Measurements from ENCODE around the gene PTGER3.

Gene PTGER3

DNA sequence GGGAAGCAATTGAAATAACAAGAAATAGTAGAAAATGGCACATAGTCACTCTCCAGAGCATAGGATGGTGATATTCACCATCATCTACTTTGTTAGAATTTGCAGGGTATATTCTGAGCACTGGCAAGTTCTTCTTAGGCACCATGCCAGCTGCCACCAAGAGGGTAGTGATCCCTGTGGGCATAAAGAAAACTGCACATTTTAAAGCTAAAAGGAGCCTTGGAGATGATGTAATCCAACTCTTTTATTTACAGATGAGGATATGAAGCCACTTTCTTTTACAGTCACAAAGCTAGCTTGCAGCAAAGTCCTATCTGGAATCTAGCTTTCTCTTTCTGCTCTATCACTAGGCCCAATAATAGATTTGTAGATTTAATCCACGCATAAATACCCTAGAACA, 69.0 kb downstream of the PTGER3 start:
- no peak for DNase-seq (ENCODE audit: extremely low spot score)

DNA sequence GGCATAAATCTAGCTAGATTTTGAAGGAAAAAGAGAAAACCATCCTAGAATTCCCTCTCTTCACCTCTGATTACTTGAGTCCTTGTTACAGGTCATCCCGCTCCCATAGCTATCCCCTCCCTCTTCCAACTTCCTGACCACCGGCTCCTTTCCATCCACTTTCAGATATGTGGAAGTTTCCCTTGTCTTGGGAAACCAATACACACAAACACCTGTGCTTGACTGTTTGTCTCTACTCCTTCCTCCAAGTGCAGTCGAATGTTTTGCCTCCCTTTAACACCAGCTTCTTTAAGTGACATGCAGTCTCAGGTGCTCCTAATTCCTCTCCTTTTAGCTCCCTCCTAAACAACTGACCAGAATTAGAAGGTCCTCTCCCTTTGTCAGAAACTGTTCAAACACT, 70.0 kb downstream of the PTGER3 start:
- ChIA-PET CTCF (interaction anchor here (0.6 kb wide), 1 partner anchor 1036 kb away, joined by 3 read pairs; no protein-coding TSS in a partner anchor), POLR2A (no interaction called here)
- DNase-seq (ENCODE audit: extremely low spot score): no peak
- TF ChIP-seq TARDBP (IDR thresholded peaks at IDR 0.05): no peak
- TF ChIP-seq FOXM1 (IDR thresholded peaks at IDR 0.05; ENCODE audit: borderline replicate concordance): no peak
- TF ChIP-seq LEF1 (IDR thresholded peaks at IDR 0.05; ENCODE audit: borderline replicate concordance): no peak
- no peak for TF ChIP-seq HDGF (IDR thresholded peaks at IDR 0.05; ENCODE audit: borderline replicate concordance)
- TF ChIP-seq, protein P1, sequence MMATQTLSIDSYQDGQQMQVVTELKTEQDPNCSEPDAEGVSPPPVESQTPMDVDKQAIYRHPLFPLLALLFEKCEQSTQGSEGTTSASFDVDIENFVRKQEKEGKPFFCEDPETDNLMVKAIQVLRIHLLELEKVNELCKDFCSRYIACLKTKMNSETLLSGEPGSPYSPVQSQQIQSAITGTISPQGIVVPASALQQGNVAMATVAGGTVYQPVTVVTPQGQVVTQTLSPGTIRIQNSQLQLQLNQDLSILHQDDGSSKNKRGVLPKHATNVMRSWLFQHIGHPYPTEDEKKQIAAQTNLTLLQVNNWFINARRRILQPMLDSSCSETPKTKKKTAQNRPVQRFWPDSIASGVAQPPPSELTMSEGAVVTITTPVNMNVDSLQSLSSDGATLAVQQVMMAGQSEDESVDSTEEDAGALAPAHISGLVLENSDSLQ (IDR thresholded peaks at IDR 0.05): no peak
- TF ChIP-seq FOXK2 (IDR thresholded peaks at IDR 0.05): no peak
- TF ChIP-seq L3MBTL2 (conservative IDR thresholded peaks at IDR 0.05): no peak
- TF ChIP-seq SP1 (IDR thresholded peaks at IDR 0.05): no peak

More for the DNA sequence above, 69.0 kb downstream of the PTGER3 start:
- POLR2A ChIA-PET: no interaction called here
- no peak for TF ChIP-seq ELF4 (IDR thresholded peaks at IDR 0.05)
- TF ChIP-seq TARDBP (IDR thresholded peaks at IDR 0.05): no peak
- TF ChIP-seq, protein P1 (IDR thresholded peaks at IDR 0.05): no peak
- no peak for TF ChIP-seq SUZ12 (IDR thresholded peaks at IDR 0.05)
- no peak for TF ChIP-seq FOXA1 (IDR thresholded peaks at IDR 0.05)
- no peak for TF ChIP-seq SP1 (IDR thresholded peaks at IDR 0.05)
- TF ChIP-seq CTBP1 (IDR thresholded peaks at IDR 0.05; ENCODE audit: borderline replicate concordance): no peak
- TF ChIP-seq NFRKB (IDR thresholded peaks at IDR 0.05): no peak
- no peak for TF ChIP-seq BHLHE40 (IDR thresholded peaks at IDR 0.05; ENCODE audit: borderline replicate concordance)
- no peak for TF ChIP-seq L3MBTL2 (conservative IDR thresholded peaks at IDR 0.05)
- no peak for TF ChIP-seq ZNF384 (IDR thresholded peaks at IDR 0.05)
- TF ChIP-seq FOXM1 (IDR thresholded peaks at IDR 0.05; ENCODE audit: borderline replicate concordance): no peak
- TF ChIP-seq ARNT (IDR thresholded peaks at IDR 0.05): no peak
- TF ChIP-seq LEF1 (IDR thresholded peaks at IDR 0.05; ENCODE audit: borderline replicate concordance): no peak
- no peak for TF ChIP-seq FOXK2 (IDR thresholded peaks at IDR 0.05)
- no peak for TF ChIP-seq HDGF (IDR thresholded peaks at IDR 0.05; ENCODE audit: borderline replicate concordance)
- CTCF ChIA-PET: no interaction called here

DNA sequence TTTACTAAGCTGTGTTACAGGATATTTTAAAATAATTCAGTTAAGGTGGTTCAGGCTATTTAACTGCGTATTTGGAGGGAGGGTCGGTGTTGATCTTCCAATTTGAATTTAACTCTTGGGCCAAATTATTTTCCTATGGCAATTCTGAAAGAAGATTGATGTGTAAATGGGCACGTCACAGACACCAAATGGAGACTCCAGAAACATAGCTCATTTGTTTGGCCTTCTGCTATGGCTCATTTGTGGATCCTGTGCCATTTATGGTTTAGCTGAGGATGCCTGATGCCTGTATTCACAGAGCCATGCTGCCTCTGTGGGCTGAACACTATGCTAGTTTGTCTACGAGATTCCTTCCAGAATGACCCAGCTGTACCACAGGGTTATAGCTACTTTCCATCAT, 70.6 kb downstream of the PTGER3 start:
- DNase-seq (ENCODE audit: extremely low spot score): no peak
- POLR2A ChIA-PET: no interaction called here
- CTCF ChIA-PET: interaction anchor here (0.6 kb wide), 1 partner anchor 1037 kb away, joined by 3 read pairs; no protein-coding TSS in a partner anchor
- TF ChIP-seq BHLHE40 (IDR thresholded peaks at IDR 0.05; ENCODE audit: borderline replicate concordance): no peak
- no peak for TF ChIP-seq LEF1 (IDR thresholded peaks at IDR 0.05; ENCODE audit: borderline replicate concordance)
- no peak for TF ChIP-seq FOXA1 (IDR thresholded peaks at IDR 0.05)
- no peak for TF ChIP-seq NFRKB (IDR thresholded peaks at IDR 0.05)
- TF ChIP-seq FOXM1 (IDR thresholded peaks at IDR 0.05; ENCODE audit: borderline replicate concordance): no peak
- TF ChIP-seq FOXK2 (IDR thresholded peaks at IDR 0.05): no peak
- no peak for TF ChIP-seq SUZ12 (IDR thresholded peaks at IDR 0.05)
- no peak for TF ChIP-seq CTBP1 (IDR thresholded peaks at IDR 0.05; ENCODE audit: borderline replicate concordance)
- no peak for TF ChIP-seq ARNT (IDR thresholded peaks at IDR 0.05)
- no peak for TF ChIP-seq L3MBTL2 (conservative IDR thresholded peaks at IDR 0.05)
- TF ChIP-seq SP1 (IDR thresholded peaks at IDR 0.05): no peak
- TF ChIP-seq ZNF384 (IDR thresholded peaks at IDR 0.05): no peak
- TF ChIP-seq HDGF (IDR thresholded peaks at IDR 0.05; ENCODE audit: borderline replicate concordance): no peak
- TF ChIP-seq TARDBP (IDR thresholded peaks at IDR 0.05): no peak
- no peak for TF ChIP-seq ELF4 (IDR thresholded peaks at IDR 0.05)
- TF ChIP-seq, protein P1 (IDR thresholded peaks at IDR 0.05): no peak

DNA sequence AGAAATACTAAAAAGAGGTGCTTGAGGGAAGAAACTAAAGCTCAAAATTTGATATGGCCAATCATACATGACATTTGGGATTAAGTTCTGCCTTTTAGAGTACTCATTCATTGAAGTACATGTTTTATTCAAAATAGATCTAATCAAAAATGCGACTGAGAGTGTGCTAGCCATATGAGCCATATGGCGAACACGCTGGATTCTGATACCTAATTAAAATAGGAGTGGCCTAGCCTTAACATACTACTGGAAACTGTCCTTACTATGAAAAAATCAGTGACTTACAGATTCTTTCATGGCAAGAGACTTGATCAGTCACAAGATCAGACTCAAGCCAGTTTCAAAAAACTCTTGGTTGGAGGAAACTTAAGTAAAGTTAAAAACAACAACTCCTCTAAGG, 73.9 kb downstream of the PTGER3 start:
- CTCF ChIA-PET: interaction anchor here (0.6 to 0.7 kb wide), 2 partner anchors 13 to 517 kb away, joined by 3 read pairs; no protein-coding TSS in a partner anchor
- TF ChIP-seq, protein P1 (IDR thresholded peaks at IDR 0.05): no peak
- no peak for TF ChIP-seq HDGF (IDR thresholded peaks at IDR 0.05; ENCODE audit: borderline replicate concordance)
- no peak for TF ChIP-seq ARNT (IDR thresholded peaks at IDR 0.05)
- TF ChIP-seq BHLHE40 (IDR thresholded peaks at IDR 0.05; ENCODE audit: borderline replicate concordance): no peak
- TF ChIP-seq TARDBP (IDR thresholded peaks at IDR 0.05): no peak
- TF ChIP-seq LEF1 (IDR thresholded peaks at IDR 0.05; ENCODE audit: borderline replicate concordance): no peak
- no peak for TF ChIP-seq CTBP1 (IDR thresholded peaks at IDR 0.05; ENCODE audit: borderline replicate concordance)
- no peak for TF ChIP-seq FOXA1 (IDR thresholded peaks at IDR 0.05)
- TF ChIP-seq NFRKB (IDR thresholded peaks at IDR 0.05): no peak
- no peak for TF ChIP-seq FOXM1 (IDR thresholded peaks at IDR 0.05; ENCODE audit: borderline replicate concordance)
- no peak for TF ChIP-seq ZNF384 (IDR thresholded peaks at IDR 0.05)
- TF ChIP-seq ELF4 (IDR thresholded peaks at IDR 0.05): no peak
- no peak for TF ChIP-seq SUZ12 (IDR thresholded peaks at IDR 0.05)
- TF ChIP-seq FOXK2 (IDR thresholded peaks at IDR 0.05): no peak
- TF ChIP-seq SP1 (IDR thresholded peaks at IDR 0.05): no peak
- POLR2A ChIA-PET: no interaction called here
- DNase-seq (ENCODE audit: extremely low spot score): no peak

DNA sequence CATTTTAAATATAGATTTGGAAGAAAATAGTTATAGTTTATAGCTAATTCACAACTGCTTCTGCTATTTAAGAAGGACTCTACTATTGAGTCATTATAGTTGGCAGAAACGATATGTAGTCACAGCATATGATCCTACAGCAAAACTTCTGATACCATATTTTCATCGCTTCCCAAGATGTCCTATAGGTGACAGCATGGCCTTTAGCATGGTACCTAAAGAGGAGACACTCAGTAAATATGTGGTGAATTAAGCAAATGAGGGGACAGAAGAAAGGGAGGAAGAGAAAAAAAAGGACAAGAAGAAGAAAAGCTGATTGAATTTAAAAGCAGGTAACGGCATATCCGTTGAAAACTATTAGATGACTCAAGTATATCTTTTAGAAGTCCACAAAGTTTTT, 77.2 kb downstream of the PTGER3 start:
- TF ChIP-seq ELF4 (IDR thresholded peaks at IDR 0.05) (no peak), TARDBP (IDR thresholded peaks at IDR 0.05) (no peak), FOXK2 (IDR thresholded peaks at IDR 0.05) (no peak), BHLHE40 (IDR thresholded peaks at IDR 0.05; ENCODE audit: borderline replicate concordance) (no peak), FOXA1 (IDR thresholded peaks at IDR 0.05) (no peak), NFRKB (IDR thresholded peaks at IDR 0.05) (no peak)
- CTCF ChIA-PET: no interaction called here
- DNase-seq (ENCODE audit: extremely low spot score): no peak
- POLR2A ChIA-PET: no interaction called here
